GM19238 (cell line): Measurements from ENCODE around the gene ESYT2.

Experiments
- DNase-seq: peaks from one replicate; pipeline ENCODE4 v3.0.0; 2011; ENCODE audit warnings: low spot score; ENCODE audit not compliant: insufficient read length

Gene ESYT2

GRCh38 chr7:158745057-158745715 is 84.1 kb downstream of the ESYT2 start:
- no peak for DNase-seq

GRCh38 chr7:158744070-158744469 is 85.2 kb downstream of the ESYT2 start:
- DNase-seq = no peak

GRCh38 chr7:158743219-158743618 is 86.1 kb downstream of the ESYT2 start:
- no peak for DNase-seq

GRCh38 chr7:158742065-158742821 is 87.1 kb downstream of the ESYT2 start:
- DNase-seq = no peak

- DNase-seq = no peak
Observed at GRCh38 chr7:158741294-158741666, 88.0 kb downstream of the ESYT2 start.

- DNase-seq = no peak
Observed at GRCh38 chr7:158740657-158741293, 88.5 kb downstream of the ESYT2 start.

GRCh38 chr7:158740013-158740656 is 89.2 kb downstream of the ESYT2 start:
- DNase-seq = no peak

GRCh38 chr7:158738841-158739240 is 90.5 kb downstream of the ESYT2 start:
- DNase-seq = no peak

- DNase-seq = no peak
Observed at GRCh38 chr7:158737064-158737695, 92.1 kb downstream of the ESYT2 start.

GRCh38 chr7:158735935-158736334 is 93.4 kb downstream of the ESYT2 start:
- DNase-seq = no peak

GRCh38 chr7:158734861-158735260 is 94.4 kb downstream of the ESYT2 start:
- no peak for DNase-seq

GRCh38 chr7:158733775-158734494 is 95.4 kb downstream of the ESYT2 start:
- no peak for DNase-seq

- DNase-seq = no peak
Observed at GRCh38 chr7:158733220-158733519, 96.1 kb downstream of the ESYT2 start.

GRCh38 chr7:158732494-158733219 is 96.7 kb downstream of the ESYT2 start:
- DNase-seq = no peak

GRCh38 chr7:158731761-158732160 is 97.5 kb downstream of the ESYT2 start:
- no peak for DNase-seq

- no peak for DNase-seq
Observed at GRCh38 chr7:158730383-158731346, 98.6 kb downstream of the ESYT2 start.

- DNase-seq = no peak
Observed at GRCh38 chr7:158729646-158730382, 99.5 kb downstream of the ESYT2 start.

- DNase-seq = no peak
Observed at GRCh38 chr7:158728911-158729645, 100.2 kb downstream of the ESYT2 start.
